22Rv1 (cell line): ENCODE measurements around the gene OR4E2.
"Not testable (repeated sequence)": the region's sequence is repeated elsewhere in the genome, so short reads cannot be mapped to it uniquely, and the experiment has no call there.

Experiments
- CTCF ChIP-seq: fragments of 450-650 bp; IDR thresholded peaks from 2 replicates; pipeline ENCODE4 v1.5.1; 2017; ENCODE audit warnings: mild to moderate bottlenecking
- ZFX ChIP-seq: fragments of 450-650 bp; IDR thresholded peaks from 2 replicates; pipeline ENCODE4 v1.6.1; 2017; ENCODE audit warnings: antibody characterized with exemption, borderline replicate concordance

- not testable (repeated sequence) for TF ChIP-seq CTCF, ZFX
These were observed 44.9 kb downstream of the OR4E2 start for GRCh38 chr14:21698538-21698937.
